Stomach (tissue), 9 donors: ENCODE data around the gene ARRB2. TPM values are rescaled to one million over a fixed set of nuclear protein-coding genes. Genes with fewer than 3 reads are reported as not detected.

Source experiments
- DNase-seq, 2 donors: peaks; one replicate each; pipeline versions ENCODE4 v3.0.0 to v3.0.0-alpha.2; 2013 to 2019
- H3K27ac ChIP-seq, 5 donors: fragments of 200-600 bp in 4 of 5; sonication (generic) in 4 of 5; one replicate each; pipeline ENCODE4 v1.5.1; 2013 to 2019; ENCODE audit warnings: mild to moderate bottlenecking in 1 of 5, moderate library complexity in 1 of 5
- H3K27me3 ChIP-seq, 3 donors: fragments of 200-600 bp; sonication (generic); one replicate each; pipeline ENCODE4 v1.5.1; 2017 to 2019; ENCODE audit warnings: mixed run types in 1 of 3
- H3K36me3 ChIP-seq, 4 donors: fragments of 200-600 bp; sonication (generic); 1 replicate in 3 of 4; 2 replicates in 1 of 4; pipeline ENCODE4 v1.5.1; 2016 to 2019
- H3K4me1 ChIP-seq, 4 donors: fragments of 200-600 bp; sonication (generic); one replicate each; pipeline ENCODE4 v1.5.1; 2016 to 2019
- H3K4me3 ChIP-seq, 4 donors: fragments of 200-600 bp; sonication (generic) in 3 of 4; one replicate each; pipeline ENCODE4 v1.5.1; 2016 to 2019; ENCODE audit warnings: mild to moderate bottlenecking in 1 of 4
- H3K9me3 ChIP-seq, 4 donors: fragments of 200-600 bp; sonication (generic); one replicate each; pipeline ENCODE4 v1.5.1; 2016 to 2019
- EP300 ChIP-seq: sonication (generic); formaldehyde crosslinking; IDR thresholded peaks from one replicate; pipeline ENCODE4 v1.6.1; 2017; ENCODE audit warnings: antibody characterized with exemption
- POLR2A ChIP-seq, 4 donors: fragments of 450-650 bp; IDR thresholded peaks; one replicate each; pipeline ENCODE4 v1.6.1; 2016; ENCODE audit warnings: antibody characterized with exemption in 4 of 4, control low read depth in 2 of 4, mild to moderate bottlenecking in 1 of 4, moderate library complexity in 1 of 4
- POLR2AphosphoS5 ChIP-seq, 3 donors: sonication (generic); formaldehyde crosslinking; IDR thresholded peaks; one replicate each; pipeline ENCODE4 v1.6.1; 2016; ENCODE audit warnings: antibody characterized with exemption in 3 of 3
- WGBS, 5 donors: extraction: QIAGEN DNeasy Blood & Tissue Kit in 3 of 5; methylation state at CpG; one replicate each; pipeline versions ENCODE4 v1.1.5 to v1.1.7; 2013 to 2018; 5-methylcytosine and 5-hydroxymethylcytosine counted together
- intact Hi-C: fragments of 100-400 bp; cut with DNase I; formaldehyde crosslinking; loops from one replicate; pipeline ENCODE4 v1.15.1; 2023; ENCODE audit warnings: low total_unique reads
- polyA plus RNA-seq, 3 donors: library from polyadenylated mRNA; stranded (reverse); fragments of 200-250 nt; gene quantifications; one replicate each; pipeline ENCODE4 v1.2.3, GENCODE V29; 2013
- total RNA-seq, 5 donors: library from RNA; depleted of rRNA; stranded (reverse); fragments of >200 nt; gene quantifications; one replicate each; pipeline versions ENCODE4 v1.1.0 to v1.2.3, GENCODE V29; 2014 to 2016
- TF ChIP-seq, protein P1 (sequence below), 7 experiments: fragments of 450-650 bp in 4 of 7; fragments of 200-600 bp in 3 of 7; sonication (generic) in 3 of 7; IDR thresholded peaks; one replicate each; pipeline ENCODE4 v1.5.1; 2016 to 2019; ENCODE audit warnings: antibody characterized with exemption in 7 of 7, control low read depth in 2 of 7, mild to moderate bottlenecking in 1 of 7
- donor health status: healthy with polysubstance abuse.
- donor health status: Bipolar disorder and iron deficiency.
- donor health status: healthy.

ARRB2 gene
- total and polyA plus RNA-seq, 8 donors: 18.7 to 157 (median 37.0) TPM

DNA sequence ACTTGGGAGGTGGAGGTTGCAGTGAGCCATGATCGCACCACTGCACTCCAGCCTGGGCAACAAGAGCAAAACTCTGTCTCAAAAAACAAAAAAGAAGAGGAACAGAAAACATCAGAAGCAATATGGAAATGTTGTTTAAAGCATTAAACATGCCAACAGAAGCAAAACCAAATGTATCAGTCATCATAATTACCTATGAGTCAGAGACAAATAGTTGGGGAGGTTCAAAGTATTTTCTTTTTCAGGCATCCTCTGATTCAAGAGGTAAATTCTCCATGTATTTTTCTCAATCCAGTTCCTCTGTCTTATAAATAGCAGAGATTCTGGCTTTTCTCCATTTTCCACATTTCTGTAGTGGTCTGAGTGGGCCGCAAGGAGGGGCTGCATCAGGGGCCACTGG lies 59.2 kb downstream of the ARRB2 start:
- intact Hi-C loops: no loop called here
- Histone ChIP-seq H3K4me3 (no peak overlapping the region), H3K27ac (no peak overlapping the region), H3K27me3 (peaks cover 0 to 26% (median 0%) of the 10 kb centered on the region in 3 donors), H3K4me1 (peaks cover 0 to 18% (median 11%) of the 10 kb centered on the region in 4 donors), H3K9me3 (no peaks in the 10 kb centered on the region), H3K36me3 (no peaks in the 10 kb centered on the region)
- 88 to 100% (median 97%) methylated on average over 2 of the region's 2 CpGs for WGBS, 5 donors
- TF ChIP-seq POLR2AphosphoS5 (IDR thresholded peaks at IDR 0.05): no peak
- TF ChIP-seq EP300: no peak
- TF ChIP-seq, protein P1, sequence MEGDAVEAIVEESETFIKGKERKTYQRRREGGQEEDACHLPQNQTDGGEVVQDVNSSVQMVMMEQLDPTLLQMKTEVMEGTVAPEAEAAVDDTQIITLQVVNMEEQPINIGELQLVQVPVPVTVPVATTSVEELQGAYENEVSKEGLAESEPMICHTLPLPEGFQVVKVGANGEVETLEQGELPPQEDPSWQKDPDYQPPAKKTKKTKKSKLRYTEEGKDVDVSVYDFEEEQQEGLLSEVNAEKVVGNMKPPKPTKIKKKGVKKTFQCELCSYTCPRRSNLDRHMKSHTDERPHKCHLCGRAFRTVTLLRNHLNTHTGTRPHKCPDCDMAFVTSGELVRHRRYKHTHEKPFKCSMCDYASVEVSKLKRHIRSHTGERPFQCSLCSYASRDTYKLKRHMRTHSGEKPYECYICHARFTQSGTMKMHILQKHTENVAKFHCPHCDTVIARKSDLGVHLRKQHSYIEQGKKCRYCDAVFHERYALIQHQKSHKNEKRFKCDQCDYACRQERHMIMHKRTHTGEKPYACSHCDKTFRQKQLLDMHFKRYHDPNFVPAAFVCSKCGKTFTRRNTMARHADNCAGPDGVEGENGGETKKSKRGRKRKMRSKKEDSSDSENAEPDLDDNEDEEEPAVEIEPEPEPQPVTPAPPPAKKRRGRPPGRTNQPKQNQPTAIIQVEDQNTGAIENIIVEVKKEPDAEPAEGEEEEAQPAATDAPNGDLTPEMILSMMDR (IDR thresholded peaks at IDR 0.05): no peak
- no peak for TF ChIP-seq POLR2A (IDR thresholded peaks at IDR 0.05)
- DNase-seq: no peak

Other genes starting within 250 kb of the ARRB2 start
- gene SPNS2, start 211.8 kb upstream of the ARRB2 start, total RNA-seq: 10 to 100 TPM in 4 of 5 donors, 1 to 10 TPM in 1; 4.1 to 67.7 (median 27.7) TPM
- gene SPNS2, start 211.8 kb upstream of the ARRB2 start, polyA plus RNA-seq: 10 to 100 TPM; 13.7 to 30.0 (median 20.3) TPM
- gene MYBBP1A, start 155.2 kb upstream of the ARRB2 start, total RNA-seq: 100 to 1,000 TPM in 2 of 5 donors, 10 to 100 TPM in 3; 38.6 to 237 (median 73.2) TPM
- gene MYBBP1A, start 155.2 kb upstream of the ARRB2 start, polyA plus RNA-seq: 10 to 100 TPM; 14.1 to 32.2 (median 21.5) TPM
- gene GGT6, start 150.1 kb upstream of the ARRB2 start, total RNA-seq: 100 to 1,000 TPM in 1 of 5 donors, 10 to 100 TPM in 3, 1 to 10 TPM in 1; 5.8 to 147 (median 11.6) TPM
- 10 to 100 TPM in 2 of 3 donors, 1 to 10 TPM in 1; 4.4 to 22.2 (median 18.8) TPM for gene GGT6, start 150.1 kb upstream of the ARRB2 start, polyA plus RNA-seq
- gene SMTNL2, start 126.1 kb upstream of the ARRB2 start, total RNA-seq: 1 to 10 TPM in 2 of 5 donors, not detected in 3; 1.1 to 1.9 TPM
- 1 to 10 TPM in 1 of 3 donors, under 1 TPM in 1, not detected in 1; 0.50 to 1.9 TPM for gene SMTNL2, start 126.1 kb upstream of the ARRB2 start, polyA plus RNA-seq
- gene ALOX15, start 69.0 kb upstream of the ARRB2 start, total RNA-seq: 1 to 10 TPM in 2 of 5 donors, not detected in 3; 1.2 to 3.1 TPM
- under 1 TPM in 1 of 3 donors, not detected in 2; 0.03 TPM for gene ALOX15, start 69.0 kb upstream of the ARRB2 start, polyA plus RNA-seq
- gene PELP1, start 6.5 kb upstream of the ARRB2 start, total RNA-seq: 10 to 100 TPM in 4 of 5 donors, 1 to 10 TPM in 1; 8.0 to 75.6 (median 22.4) TPM
- gene PELP1, start 6.5 kb upstream of the ARRB2 start, polyA plus RNA-seq: 10 to 100 TPM; 13.1 to 21.7 (median 21.1) TPM
- gene MED11, start 20.8 kb downstream of the ARRB2 start, total RNA-seq: 10 to 100 TPM in 3 of 5 donors, 1 to 10 TPM in 2; 3.8 to 81.7 (median 22.0) TPM
- gene MED11, start 20.8 kb downstream of the ARRB2 start, polyA plus RNA-seq: 10 to 100 TPM; 42.2 to 49.9 (median 42.4) TPM
- 1 to 10 TPM in 2 of 5 donors, under 1 TPM in 1, not detected in 2; 0.43 to 3.1 (median 1.5) TPM for gene ZMYND15, start 29.2 kb downstream of the ARRB2 start, total RNA-seq
- gene ZMYND15, start 29.2 kb downstream of the ARRB2 start, polyA plus RNA-seq: 1 to 10 TPM in 2 of 3 donors, not detected in 1; 1.8 to 3.2 TPM
- 10 to 100 TPM; 17.4 to 47.4 (median 30.9) TPM for gene CXCL16, start 29.3 kb downstream of the ARRB2 start, total RNA-seq
- 10 to 100 TPM; 13.7 to 37.6 (median 26.6) TPM for gene CXCL16, start 29.3 kb downstream of the ARRB2 start, polyA plus RNA-seq
- gene TM4SF5, start 61.3 kb downstream of the ARRB2 start, total RNA-seq: 100 to 1,000 TPM in 1 of 5 donors, 1 to 10 TPM in 2, not detected in 2; 6.7 to 199 (median 9.5) TPM
- gene TM4SF5, start 61.3 kb downstream of the ARRB2 start, polyA plus RNA-seq: 1 to 10 TPM; 2.3 to 9.1 (median 6.1) TPM
- 1 to 10 TPM in 2 of 5 donors, not detected in 3; 1.5 to 2.3 TPM for gene VMO1, start 75.7 kb downstream of the ARRB2 start, total RNA-seq
- gene VMO1, start 75.7 kb downstream of the ARRB2 start, polyA plus RNA-seq: 1 to 10 TPM; 1.4 to 3.0 (median 2.7) TPM
- gene GLTPD2, start 78.3 kb downstream of the ARRB2 start, total RNA-seq: not detected
- gene GLTPD2, start 78.3 kb downstream of the ARRB2 start, polyA plus RNA-seq: under 1 TPM in 1 of 3 donors, not detected in 2; 0.15 TPM
- gene PSMB6, start 85.5 kb downstream of the ARRB2 start, total RNA-seq: 100 to 1,000 TPM in 2 of 5 donors, 10 to 100 TPM in 3; 60.2 to 118 (median 80.5) TPM
- gene PSMB6, start 85.5 kb downstream of the ARRB2 start, polyA plus RNA-seq: 100 to 1,000 TPM; 187 to 200 (median 187) TPM
- 100 to 1,000 TPM in 2 of 5 donors, 10 to 100 TPM in 3; 14.5 to 123 (median 34.1) TPM for gene PLD2, start 96.5 kb downstream of the ARRB2 start, total RNA-seq
- gene PLD2, start 96.5 kb downstream of the ARRB2 start, polyA plus RNA-seq: 10 to 100 TPM; 10.3 to 28.7 (median 10.8) TPM
- gene MINK1, start 122.7 kb downstream of the ARRB2 start, total RNA-seq: 100 to 1,000 TPM in 1 of 5 donors, 10 to 100 TPM in 4; 40.9 to 230 (median 49.6) TPM
- 10 to 100 TPM; 24.6 to 57.1 (median 29.8) TPM for gene MINK1, start 122.7 kb downstream of the ARRB2 start, polyA plus RNA-seq
- 1 to 10 TPM in 4 of 5 donors, not detected in 1; 1.4 to 6.6 (median 2.9) TPM for gene C17orf107, start 188.9 kb downstream of the ARRB2 start, total RNA-seq
- gene C17orf107, start 188.9 kb downstream of the ARRB2 start, polyA plus RNA-seq: 1 to 10 TPM in 2 of 3 donors, under 1 TPM in 1; 0.75 to 3.2 (median 2.4) TPM
- 1 to 10 TPM in 1 of 5 donors, under 1 TPM in 1, not detected in 3; 0.45 to 2.0 TPM for gene CHRNE, start 192.5 kb downstream of the ARRB2 start, total RNA-seq
- 1 to 10 TPM in 1 of 3 donors, under 1 TPM in 2; 0.43 to 1.2 (median 0.93) TPM for gene CHRNE, start 192.5 kb downstream of the ARRB2 start, polyA plus RNA-seq
- not detected for gene GP1BA, start 221.6 kb downstream of the ARRB2 start, total RNA-seq
- under 1 TPM in 1 of 3 donors, not detected in 2; 0.05 TPM for gene GP1BA, start 221.6 kb downstream of the ARRB2 start, polyA plus RNA-seq
- 10 to 100 TPM; 25.2 to 73.5 (median 43.2) TPM for gene SLC25A11, start 229.4 kb downstream of the ARRB2 start, total RNA-seq
- 10 to 100 TPM; 29.1 to 45.6 (median 40.9) TPM for gene SLC25A11, start 229.4 kb downstream of the ARRB2 start, polyA plus RNA-seq
- gene RNF167, start 229.6 kb downstream of the ARRB2 start, total RNA-seq: 10 to 100 TPM in 4 of 5 donors, 1 to 10 TPM in 1; 8.8 to 57.1 (median 33.9) TPM
- 100 to 1,000 TPM in 2 of 3 donors, 10 to 100 TPM in 1; 73.3 to 134 (median 112) TPM for gene RNF167, start 229.6 kb downstream of the ARRB2 start, polyA plus RNA-seq
- 100 to 1,000 TPM; 218 to 690 (median 514) TPM for gene PFN1, start 237.9 kb downstream of the ARRB2 start, total RNA-seq
- 100 to 1,000 TPM; 587 to 789 (median 610) TPM for gene PFN1, start 237.9 kb downstream of the ARRB2 start, polyA plus RNA-seq
- gene ENO3, start 240.5 kb downstream of the ARRB2 start, total RNA-seq: 10 to 100 TPM in 1 of 5 donors, 1 to 10 TPM in 3, not detected in 1; 1.8 to 12.1 (median 5.8) TPM
- gene ENO3, start 240.5 kb downstream of the ARRB2 start, polyA plus RNA-seq: 10 to 100 TPM in 1 of 3 donors, 1 to 10 TPM in 2; 6.6 to 11.3 (median 10.0) TPM